Testis (tissue), 3 donors: ENCODE measurements around the gene PCBP3. TPM values are rescaled to one million over a fixed set of nuclear protein-coding genes. Genes with fewer than 3 reads are reported as not detected.

Experiments used
- DNase-seq: peaks from one replicate; pipeline ENCODE4 v3.0.0-alpha.2; 2019
- H3K27ac ChIP-seq, 2 donors: fragments of 200-600 bp; sonication (generic); one replicate each; pipeline ENCODE4 v1.5.1; 2019
- H3K27me3 ChIP-seq: fragments of 200-600 bp; sonication (generic); one replicate; pipeline ENCODE4 v1.5.1; 2019
- H3K36me3 ChIP-seq: fragments of 200-600 bp; sonication (generic); one replicate; pipeline ENCODE4 v1.5.1; 2017; ENCODE audit warnings: low read depth; ENCODE audit errors: missing control alignments
- H3K4me1 ChIP-seq: fragments of 200-600 bp; sonication (generic); one replicate; pipeline ENCODE4 v1.5.1; 2019
- H3K4me3 ChIP-seq, 2 donors: fragments of 200-600 bp; sonication (generic); one replicate each; pipeline ENCODE4 v1.5.1; 2017 to 2019
- H3K9me3 ChIP-seq: fragments of 200-600 bp; sonication (generic); one replicate; pipeline ENCODE4 v1.5.1; 2017
- CTCF ChIP-seq, 3 experiments: fragments of 450-650 bp in 2 of 3; fragments of 200-600 bp in 1 of 3; sonication (generic) in 1 of 3; IDR thresholded peaks; one replicate each; pipeline ENCODE4 v1.5.1; 2016 to 2019; ENCODE audit warnings: antibody characterized with exemption in 3 of 3, mild to moderate bottlenecking in 2 of 3, moderate library complexity in 1 of 3
- POLR2A ChIP-seq: fragments of 450-650 bp; IDR thresholded peaks from one replicate; pipeline ENCODE4 v1.6.1; 2017; ENCODE audit warnings: antibody characterized with exemption, mild to moderate bottlenecking, moderate library complexity
- WGBS, 2 donors: methylation state at CpG; one replicate each; pipeline ENCODE4 v1.1.5; 2018; 5-methylcytosine and 5-hydroxymethylcytosine counted together
- intact Hi-C: fragments of 100-400 bp; cut with DNase I; formaldehyde crosslinking; loops from one replicate; pipeline ENCODE4 v1.15.1; 2023; ENCODE audit warnings: low total_unique reads
- polyA plus RNA-seq: library from polyadenylated mRNA; stranded (reverse); fragments of 350-450 nt; fragmentation: Illumina TruSeq; extraction: RNeasy Lipid Tissue Mini Kit (QIAGEN cat#74804); gene quantifications from one replicate; pipeline ENCODE4 v1.2.3, GENCODE V29; 2014; ENCODE audit warnings: low read depth, low replicate concordance; ENCODE audit not compliant: insufficient read depth
- total RNA-seq, 2 donors: library from RNA; depleted of rRNA; stranded (reverse); fragments of >200 nt; gene quantifications; one replicate each; pipeline ENCODE4 v1.2.3, GENCODE V29; 2016

PCBP3 gene
- total and polyA plus RNA-seq, 3 donors from 2014 or later, result 35.7 to 58.3 (median 38.0) TPM

- H3K36me3 ChIP-seq, result no peaks in the 10 kb centered on the region
- WGBS, 2 donors, result 90 to 91% methylated on average over 23 of the region's 24 CpGs
- no peak overlapping the region for H3K4me3 ChIP-seq
- no peaks in the 10 kb centered on the region for H3K27me3 ChIP-seq
- H3K9me3 ChIP-seq, result no peaks in the 10 kb centered on the region
- no peak overlapping the region for H3K27ac ChIP-seq
- no peak for DNase-seq
- H3K4me1 ChIP-seq, result no peaks in the 10 kb centered on the region
- TF ChIP-seq POLR2A (no peak), CTCF (IDR thresholded peaks at IDR 0.05) (no peak)
- intact Hi-C loops, result no loop called here
These were observed 191.3 kb downstream of the PCBP3 start for GRCh38 chr21:45834821-45835293.

GRCh38 chr21:45835301-45836267, 192.1 kb downstream of the PCBP3 start:
- WGBS, 2 donors, result 92% methylated on average over 17 of the region's 21 CpGs; no CpG with 5 or more reads in 1 of the 2 donors
- no peak overlapping the region for H3K4me3 ChIP-seq
- H3K27me3 ChIP-seq, result no peaks in the 10 kb centered on the region
- TF ChIP-seq CTCF (IDR thresholded peaks at IDR 0.05), result no peak
- TF ChIP-seq POLR2A, result no peak
- no peak overlapping the region for H3K27ac ChIP-seq
- peak; percentile 8 for DNase-seq
- no peaks in the 10 kb centered on the region for H3K4me1 ChIP-seq
- H3K9me3 ChIP-seq, result no peaks in the 10 kb centered on the region
- intact Hi-C loops, result no loop called here
- H3K36me3 ChIP-seq, result no peaks in the 10 kb centered on the region

GRCh38 chr21:45836268-45836655, 192.7 kb downstream of the PCBP3 start:
- no peaks in the 10 kb centered on the region for H3K27me3 ChIP-seq
- no peaks in the 10 kb centered on the region for H3K4me1 ChIP-seq
- no peak overlapping the region for H3K27ac ChIP-seq
- no peak for TF ChIP-seq CTCF (IDR thresholded peaks at IDR 0.05)
- no peak for TF ChIP-seq POLR2A
- 87 to 90% methylated on average over 13 of the region's 13 CpGs for WGBS, 2 donors
- H3K9me3 ChIP-seq, result no peaks in the 10 kb centered on the region
- H3K4me3 ChIP-seq, result no peak overlapping the region
- no peaks in the 10 kb centered on the region for H3K36me3 ChIP-seq
- DNase-seq, result no peak
- intact Hi-C loops, result no loop called here

GRCh38 chr21:45836694-45837670, 193.5 kb downstream of the PCBP3 start:
- Histone ChIP-seq H3K27ac (no peak overlapping the region), H3K27me3 (no peaks in the 10 kb centered on the region), H3K9me3 (no peaks in the 10 kb centered on the region), H3K36me3 (no peaks in the 10 kb centered on the region), H3K4me3 (no peak overlapping the region), H3K4me1 (no peaks in the 10 kb centered on the region)
- intact Hi-C loops, result no loop called here
- 87 to 97% methylated on average over 15 to 24 of the region's 24 CpGs for WGBS, 2 donors
- DNase-seq, result no peak
- TF ChIP-seq CTCF (IDR thresholded peaks at IDR 0.05), result no peak
- no peak for TF ChIP-seq POLR2A
